B cell (primary cell): ENCODE results near the gene UBR1.

Source experiments
- CTCF ChIP-seq: fragments of 200-600 bp; IDR thresholded peaks from one replicate; pipeline ENCODE4 v1.8.0; 2022; ENCODE audit warnings: antibody characterized with exemption, mild to moderate bottlenecking
- EZH2 ChIP-seq: IDR thresholded peaks from 2 replicates; pipeline ENCODE4 v1.6.1; 2012; ENCODE audit warnings: borderline replicate concordance, low read depth, mild to moderate bottlenecking, moderate library complexity, low read length; ENCODE audit not compliant: insufficient read depth, poor library complexity, severe bottlenecking

DNA sequence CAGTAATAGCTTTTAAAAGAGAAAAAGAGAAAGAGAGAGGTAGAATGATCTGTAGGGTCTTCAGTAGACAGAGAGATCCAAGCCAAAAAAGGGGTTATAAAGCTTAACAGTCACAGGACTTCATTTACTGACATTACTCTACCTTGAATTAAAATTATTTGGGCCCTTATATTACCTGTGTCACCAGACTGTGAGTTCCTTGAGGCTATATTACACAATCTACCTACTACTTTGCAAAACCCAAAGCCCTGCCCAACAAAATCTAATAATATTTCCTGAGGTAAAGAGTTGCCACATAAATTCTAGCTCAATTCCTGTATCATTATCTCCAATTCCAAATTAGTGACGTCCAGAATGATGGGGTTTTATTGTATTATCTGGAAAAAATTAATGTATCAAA is 1.9 kb downstream of the UBR1 start:
- TF ChIP-seq CTCF (no peak), EZH2 (no peak)
